ENCODE results near the gene CES2. TPM values are rescaled to one million over a fixed set of nuclear protein-coding genes. Genes with fewer than 3 reads are reported as not detected.
"Not testable (repeated sequence)": the region's sequence is repeated elsewhere in the genome, so short reads cannot be mapped to it uniquely, and the experiment has no call there.

The CES2 gene
- total RNA-seq, 1 donor from 2014 or later: 151 TPM

DNA sequence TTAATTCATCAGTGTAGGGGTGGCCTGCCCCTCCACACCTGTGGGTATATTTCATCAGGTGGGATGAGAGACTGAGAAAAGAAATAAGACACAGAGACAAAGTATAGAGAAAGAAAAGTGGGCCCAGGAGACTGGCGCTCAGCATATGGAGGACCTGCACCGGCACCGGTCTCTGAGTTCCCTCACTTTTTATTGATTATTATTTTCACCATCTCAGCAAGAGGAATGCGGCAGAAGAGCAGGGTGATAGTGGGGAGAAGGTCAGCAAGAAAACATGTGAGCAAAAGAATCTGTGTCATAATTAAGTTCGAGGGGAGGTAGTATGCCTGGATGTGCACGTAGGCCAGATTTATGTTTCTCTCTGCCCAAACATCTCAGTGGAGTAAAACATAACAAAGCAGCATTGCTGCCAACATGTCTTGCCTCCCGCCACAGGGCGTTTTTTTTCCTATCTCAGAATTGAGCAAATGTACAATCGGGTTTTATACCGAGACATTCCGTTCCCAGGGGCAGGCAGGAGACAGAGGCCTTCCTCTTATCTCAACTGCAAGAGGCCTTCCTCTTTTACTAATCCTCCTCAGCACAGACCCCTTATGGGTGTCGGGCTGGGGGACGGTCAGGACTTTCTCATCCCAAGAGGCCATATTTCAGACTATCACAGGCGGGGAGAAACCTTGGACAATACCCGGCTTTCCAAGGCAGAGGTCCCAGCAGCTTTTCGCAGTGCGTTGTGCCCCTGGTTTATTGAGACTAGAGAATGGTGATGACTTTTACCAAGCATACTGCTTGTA is 20.2 kb downstream of the CES2 start:
- not testable (repeated sequence) for ATAC-seq

DNA sequence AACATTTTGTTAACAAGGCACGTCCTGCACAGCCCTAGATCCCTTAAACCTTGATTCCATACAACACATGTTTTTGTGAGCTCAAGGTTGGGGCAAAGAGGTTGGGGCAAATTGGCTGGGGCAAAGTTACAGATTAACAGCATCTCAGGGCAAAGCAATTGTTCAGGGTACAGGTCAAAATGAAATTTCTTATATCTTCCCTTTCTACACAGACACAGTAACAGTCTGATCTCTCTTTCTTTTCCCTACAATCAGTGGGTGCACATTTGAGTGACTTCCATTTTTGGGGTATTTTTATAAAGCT is 20.8 kb downstream of the CES2 start:
- ATAC-seq: not testable (repeated sequence)

DNA sequence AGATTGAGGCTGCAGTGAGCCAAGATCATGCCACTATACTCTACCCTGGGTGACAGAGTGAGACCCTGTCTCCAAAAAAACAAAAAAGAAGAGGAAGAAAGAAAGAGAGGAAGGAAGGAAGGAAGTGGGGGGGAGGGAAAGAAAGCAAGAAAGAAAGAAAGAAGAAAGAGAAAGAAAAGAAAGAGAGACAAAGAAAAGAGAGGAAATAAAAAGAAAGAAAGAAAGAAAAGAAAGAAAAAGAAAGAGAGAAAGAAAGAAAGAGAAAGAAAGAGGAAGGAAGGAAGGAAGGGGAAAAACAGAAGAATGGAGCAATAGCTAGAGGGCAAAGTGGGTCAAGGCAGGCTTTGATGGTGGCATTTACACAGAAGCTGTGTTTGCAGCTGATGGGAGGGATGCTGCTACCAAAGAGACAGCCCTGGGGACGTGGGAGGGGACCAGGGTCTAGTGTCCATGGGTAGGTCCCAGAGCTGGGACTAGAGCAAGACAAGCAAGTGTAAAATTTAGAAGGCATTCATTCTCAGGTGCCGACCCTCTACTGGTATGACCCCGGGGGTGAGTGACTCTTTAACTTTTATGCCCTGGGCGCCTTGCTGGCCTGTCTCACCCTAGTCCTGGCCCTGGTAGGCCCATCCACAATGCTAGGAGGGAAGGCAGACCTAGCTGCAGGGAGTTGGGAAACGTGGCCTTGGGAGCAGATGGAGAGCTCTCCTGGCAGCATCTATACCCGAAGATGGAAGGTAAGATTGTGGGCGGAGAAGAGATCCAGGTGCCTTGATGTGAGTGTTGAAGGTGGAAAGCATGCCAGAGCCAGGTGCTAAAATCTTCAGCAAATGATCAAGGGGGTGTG is 23.8 kb downstream of the CES2 start:
- ATAC-seq: no peak

DNA sequence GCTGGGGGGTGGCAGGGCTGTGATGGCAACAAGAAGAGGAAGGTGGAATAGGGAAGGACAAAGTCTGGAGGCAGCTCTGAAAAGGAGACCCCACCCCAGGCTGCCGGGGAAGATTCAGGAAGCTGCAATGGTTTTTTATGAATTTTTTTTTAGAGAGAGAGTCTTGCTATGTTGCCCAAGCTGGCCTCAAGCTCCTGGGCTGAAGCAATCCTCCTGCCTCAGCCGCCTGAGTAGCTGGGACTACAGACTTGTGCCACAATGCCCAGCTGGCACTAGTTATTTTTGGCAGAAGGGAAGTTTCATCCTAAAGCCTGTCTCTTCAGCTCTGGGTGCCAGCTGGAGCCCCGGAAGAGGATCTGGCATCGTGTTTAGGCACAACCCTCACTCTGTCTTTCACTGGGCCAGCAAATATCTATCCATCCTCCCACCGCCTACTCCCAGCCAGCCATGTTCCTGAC is 24.4 kb downstream of the CES2 start:
- ATAC-seq: no peak

DNA sequence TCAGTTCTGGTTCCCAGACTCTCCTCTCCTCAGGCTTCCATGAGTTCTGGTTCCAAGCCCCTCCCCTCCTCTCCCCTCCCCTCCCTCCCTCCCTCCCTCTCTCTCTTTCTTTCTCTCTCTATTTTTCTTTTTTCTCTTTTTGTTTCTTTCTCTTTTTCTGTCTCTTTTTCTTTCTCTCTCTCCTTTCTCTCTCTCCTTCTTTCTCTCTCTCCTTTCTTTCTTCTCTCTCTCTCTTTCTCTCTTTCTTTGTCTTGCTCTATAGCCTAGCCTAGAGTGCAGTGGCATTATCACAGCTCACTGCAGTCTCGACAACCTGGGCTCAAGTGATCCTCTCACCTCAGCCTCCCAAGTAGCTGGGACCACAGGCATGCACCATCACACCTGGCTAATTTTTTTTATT is 25.0 kb downstream of the CES2 start:
- no peak for ATAC-seq

DNA sequence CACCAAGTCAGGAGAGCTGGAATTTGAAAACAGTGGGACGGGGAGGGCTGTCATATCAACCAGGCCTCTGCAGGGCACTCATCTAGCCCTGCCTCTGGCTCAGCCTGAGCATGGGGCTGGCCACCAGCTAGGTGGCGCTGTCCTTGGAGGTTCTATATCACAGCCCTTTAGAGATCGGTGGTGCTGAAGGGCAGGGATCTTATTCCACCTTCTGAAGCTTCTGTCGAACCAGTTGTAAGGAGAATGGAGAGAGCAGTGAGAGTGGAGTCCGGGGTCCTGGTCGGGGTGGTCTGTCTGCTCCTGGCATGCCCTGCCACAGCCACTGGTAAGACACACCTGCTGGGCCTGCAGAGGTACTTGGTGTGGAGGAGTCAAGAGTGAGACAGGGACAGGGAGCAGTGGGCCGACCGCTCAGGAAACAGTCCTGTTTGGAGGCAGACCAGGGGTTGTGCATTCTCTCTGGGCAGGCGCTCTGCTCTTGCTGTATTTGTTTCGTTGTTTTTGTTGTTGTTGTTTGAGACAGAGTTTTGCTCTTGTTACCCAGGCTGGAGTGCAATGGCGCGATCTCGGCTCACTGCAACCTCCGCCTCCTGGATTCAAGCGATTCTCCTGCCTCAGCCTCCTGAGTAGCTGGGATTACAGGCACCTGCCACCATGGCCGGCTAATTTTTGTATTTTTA is 25.9 kb downstream of the CES2 start, which contains the start of gene CES3:
Gene CES3, plus strand, starts transcription at position 202 of the 680 bp plus-strand sequence. Its CDS starts 42 bp downstream, at position 244.
- peak; percentile 73 for ATAC-seq

DNA sequence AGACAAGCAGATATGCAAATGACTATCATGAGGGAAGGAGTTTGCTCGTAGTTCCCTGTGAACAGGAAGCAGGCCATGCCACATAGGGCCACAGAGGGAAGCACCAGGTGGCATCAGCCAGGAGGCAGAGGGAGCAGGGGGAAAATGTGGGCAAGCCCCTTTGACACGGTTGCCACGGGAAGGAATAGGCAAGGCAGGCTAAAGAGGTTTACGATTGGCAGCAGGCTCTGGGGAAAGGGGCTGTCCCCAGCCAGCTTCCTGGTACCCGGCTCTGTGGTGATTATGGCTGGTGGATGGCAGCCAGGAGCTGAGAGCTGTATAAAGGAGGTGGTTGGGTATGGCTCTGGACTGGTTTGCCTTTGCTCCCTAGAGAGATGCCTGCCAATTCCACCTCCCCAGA is 26.6 kb downstream of the CES2 start:
- peak; percentile 85 for ATAC-seq

DNA sequence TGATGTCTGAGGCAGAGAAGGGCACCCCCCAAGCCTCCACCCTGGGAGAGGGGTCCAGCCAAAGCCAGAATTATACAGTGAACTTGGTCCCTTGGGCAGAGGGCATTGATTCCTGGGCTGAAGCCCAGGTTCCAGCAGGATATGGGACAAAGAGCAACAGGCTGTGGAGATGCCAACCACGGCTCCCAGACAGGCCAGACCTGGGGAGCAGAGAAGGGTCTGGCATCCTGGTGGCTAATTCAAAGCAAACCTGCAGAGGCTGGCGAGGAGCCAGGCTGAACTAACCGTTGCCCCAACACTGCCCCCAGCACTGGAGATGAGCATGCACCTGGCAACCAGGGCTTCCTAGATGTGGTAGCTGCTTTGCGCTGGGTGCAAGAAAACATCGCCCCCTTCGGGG is 28.7 kb downstream of the CES2 start:
- no peak for ATAC-seq

DNA sequence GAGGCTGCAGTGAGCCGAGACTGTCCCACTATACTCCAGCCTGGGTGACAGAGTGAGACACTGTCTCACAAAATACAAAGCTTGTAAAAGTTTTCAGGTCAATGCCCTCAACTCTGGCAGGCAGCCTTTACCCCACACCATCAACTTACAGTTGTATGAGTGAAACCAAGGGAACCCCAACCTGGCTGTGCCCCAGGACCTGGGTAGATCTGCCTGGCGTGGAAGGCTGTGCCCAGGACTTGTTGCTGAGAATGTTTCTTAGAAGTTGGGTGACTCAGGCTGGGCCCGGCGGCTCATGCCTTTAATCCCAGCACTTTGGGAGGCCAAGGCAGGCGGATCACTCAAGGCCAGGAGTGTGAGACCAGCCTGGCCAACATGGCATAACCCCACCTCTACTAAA is 33.5 kb downstream of the CES2 start:
- ATAC-seq: peak; percentile 62

DNA sequence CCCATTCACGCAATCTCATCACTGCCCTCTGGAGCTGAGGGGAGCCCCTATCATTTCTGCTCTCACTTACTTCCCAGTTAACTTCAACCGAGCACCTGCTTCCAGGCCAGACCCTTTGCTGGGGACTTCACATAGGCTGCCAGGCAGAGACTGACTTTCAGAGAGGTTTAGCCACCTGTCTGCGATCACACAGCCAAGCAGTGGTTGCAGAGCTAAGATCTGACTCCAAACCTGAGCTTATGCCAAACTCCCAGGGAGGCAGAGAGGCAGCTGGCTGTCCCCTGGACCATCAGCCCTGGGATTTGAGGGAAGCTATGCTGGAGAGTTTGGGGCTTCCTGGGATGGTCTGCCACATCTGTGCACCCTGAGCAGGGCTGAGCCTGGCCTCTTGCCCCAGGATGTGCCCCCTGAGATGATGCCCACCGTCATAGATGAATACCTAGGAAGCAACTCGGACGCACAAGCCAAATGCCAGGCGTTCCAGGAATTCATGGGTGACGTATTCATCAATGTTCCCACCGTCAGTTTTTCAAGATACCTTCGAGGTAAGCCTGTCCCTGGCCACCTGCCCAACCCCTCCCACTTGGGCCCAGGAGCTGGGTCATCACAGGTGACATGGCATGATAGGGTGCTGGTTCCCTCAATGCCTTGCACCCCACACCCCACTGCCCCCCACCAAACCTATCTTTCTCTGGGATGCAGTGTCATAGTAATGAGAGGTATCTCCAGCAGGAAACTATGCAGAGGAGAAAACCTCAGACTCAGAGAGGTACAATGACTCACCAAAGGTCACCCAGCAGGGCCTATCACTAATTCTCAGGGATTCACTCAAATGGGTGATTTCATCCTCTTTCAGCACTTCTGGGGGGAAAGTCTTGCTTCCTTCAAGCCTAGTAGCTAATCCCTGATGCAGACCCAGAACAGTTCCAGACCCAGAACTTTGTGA is 35.7 kb downstream of the CES2 start:
- ATAC-seq: peak; percentile 10

DNA sequence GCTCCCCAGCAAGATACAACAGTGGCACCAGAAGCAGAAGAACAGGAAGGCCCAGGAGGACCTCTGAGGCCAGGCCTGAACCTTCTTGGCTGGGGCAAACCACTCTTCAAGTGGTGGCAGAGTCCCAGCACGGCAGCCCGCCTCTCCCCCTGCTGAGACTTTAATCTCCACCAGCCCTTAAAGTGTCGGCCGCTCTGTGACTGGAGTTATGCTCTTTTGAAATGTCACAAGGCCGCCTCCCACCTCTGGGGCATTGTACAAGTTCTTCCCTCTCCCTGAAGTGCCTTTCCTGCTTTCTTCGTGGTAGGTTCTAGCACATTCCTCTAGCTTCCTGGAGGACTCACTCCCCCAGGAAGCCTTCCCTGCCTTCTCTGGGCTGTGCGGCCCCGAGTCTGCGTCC is 37.7 kb downstream of the CES2 start:
- ATAC-seq: no peak

DNA sequence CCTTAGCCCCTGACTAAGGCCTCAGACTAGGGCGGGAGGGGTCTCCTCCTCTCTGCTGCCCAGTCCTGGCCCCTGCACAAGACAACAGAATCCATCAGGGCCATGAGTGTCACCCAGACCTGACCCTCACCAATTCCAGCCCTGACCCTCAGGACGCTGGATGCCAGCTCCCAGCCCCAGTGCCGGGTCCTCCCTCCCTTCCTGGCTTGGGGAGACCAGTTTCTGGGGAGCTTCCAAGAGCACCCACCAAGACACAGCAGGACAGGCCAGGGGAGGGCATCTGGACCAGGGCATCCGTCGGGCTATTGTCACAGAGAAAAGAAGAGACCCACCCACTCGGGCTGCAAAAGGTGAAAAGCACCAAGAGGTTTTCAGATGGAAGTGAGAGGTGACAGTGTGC is 38.4 kb downstream of the CES2 start:
- no peak for ATAC-seq

DNA sequence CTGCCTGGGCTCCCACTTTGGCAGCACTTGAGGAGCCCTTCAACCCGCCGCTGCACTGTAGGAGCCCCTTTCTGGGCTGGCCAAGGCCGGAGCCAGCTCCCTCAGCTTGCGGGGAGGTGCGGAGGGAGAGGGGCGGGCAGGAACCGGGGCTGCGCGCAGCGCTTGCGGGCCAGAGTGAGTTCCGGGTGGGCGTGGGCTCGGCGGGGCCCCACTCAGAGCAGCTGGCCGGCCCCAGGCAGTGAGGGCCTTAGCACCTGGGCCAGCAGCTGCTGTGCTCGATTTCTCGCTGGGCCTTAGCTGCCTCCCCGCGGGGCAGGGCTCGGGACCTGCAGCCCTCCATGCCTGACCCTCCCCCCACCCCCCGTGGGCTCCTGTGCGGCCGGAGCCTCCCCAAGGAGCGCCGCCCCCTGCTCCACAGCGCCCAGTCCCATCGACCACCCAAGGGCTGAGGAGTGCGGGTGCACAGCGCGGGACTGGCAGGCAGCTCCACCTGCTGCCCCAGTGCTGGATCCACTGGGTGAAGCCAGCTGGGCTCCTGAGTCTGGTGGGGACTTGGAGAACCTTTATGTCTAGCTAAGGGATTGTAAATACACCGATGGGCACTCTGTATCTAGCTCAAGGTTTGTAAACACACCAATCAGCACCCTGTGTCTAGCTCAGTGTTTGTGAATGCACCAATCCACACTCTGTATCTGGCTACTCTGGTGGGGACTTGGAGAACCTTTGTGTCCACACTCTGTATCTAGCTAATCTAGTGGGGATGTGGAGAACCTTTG is 39.0 kb downstream of the CES2 start:
- ATAC-seq: not testable (repeated sequence)

DNA sequence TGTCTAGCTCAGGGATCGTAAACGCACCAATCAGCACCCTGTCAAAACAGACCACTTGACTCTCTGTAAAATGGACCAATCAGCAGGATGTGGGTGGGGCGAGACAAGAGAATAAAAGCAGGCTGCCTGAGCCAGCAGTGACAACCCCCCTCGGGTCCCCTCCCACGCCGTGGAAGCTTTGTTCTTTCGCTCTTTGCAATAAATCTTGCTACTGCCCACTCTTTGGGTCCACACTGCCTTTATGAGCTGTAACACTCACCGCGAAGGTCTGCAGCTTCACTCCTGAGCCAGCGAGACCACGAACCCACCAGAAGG is 39.6 kb downstream of the CES2 start:
- not testable (repeated sequence) for ATAC-seq

DNA sequence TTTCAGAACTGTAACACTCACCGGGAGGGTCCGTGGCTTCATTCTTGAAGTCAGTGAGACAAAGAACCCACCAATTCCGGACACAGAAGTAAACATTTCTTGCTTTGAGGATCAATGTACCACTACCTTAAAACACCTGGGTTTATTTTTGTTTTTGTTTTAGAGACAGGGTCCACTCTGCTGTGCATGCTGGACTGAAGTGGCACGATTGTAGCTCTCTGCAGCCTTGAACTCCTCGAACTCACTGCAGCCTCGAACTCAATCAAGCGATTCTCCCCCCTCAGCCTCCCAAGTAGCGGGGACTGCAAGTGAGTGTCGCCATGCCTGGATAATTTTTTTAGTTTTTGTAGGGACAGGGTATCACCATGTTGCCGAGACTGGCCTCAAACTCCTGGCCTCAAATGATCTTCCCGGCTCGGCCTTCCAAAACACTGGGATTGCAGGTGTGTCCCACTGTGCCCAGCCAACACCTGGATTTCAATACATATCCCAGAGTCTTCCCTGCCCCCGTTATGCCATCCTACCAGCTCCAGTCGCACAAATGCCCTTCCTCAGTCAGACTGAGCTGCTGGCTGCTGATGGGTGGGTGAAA is 40.1 kb downstream of the CES2 start:
- no peak for ATAC-seq

DNA sequence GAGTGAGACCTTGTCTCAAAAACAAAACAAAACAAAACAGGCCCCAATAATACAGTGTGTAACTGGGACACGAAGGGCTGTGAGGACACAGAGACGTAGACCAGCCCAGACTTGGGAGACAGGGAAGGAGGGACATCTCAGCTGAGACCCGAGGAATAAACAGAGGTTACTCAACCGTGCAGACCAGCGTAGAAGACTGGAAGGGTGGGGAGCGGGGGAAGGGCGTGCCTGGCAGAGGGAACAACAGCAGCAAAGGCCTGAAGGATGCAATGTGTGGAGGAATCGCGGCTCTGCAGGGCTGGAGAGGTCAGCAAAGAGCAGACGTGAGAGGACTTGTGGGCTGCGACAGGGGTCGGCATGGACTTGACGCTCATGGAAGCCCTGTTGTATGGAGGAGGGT is 41.4 kb downstream of the CES2 start:
- ATAC-seq: no peak

DNA sequence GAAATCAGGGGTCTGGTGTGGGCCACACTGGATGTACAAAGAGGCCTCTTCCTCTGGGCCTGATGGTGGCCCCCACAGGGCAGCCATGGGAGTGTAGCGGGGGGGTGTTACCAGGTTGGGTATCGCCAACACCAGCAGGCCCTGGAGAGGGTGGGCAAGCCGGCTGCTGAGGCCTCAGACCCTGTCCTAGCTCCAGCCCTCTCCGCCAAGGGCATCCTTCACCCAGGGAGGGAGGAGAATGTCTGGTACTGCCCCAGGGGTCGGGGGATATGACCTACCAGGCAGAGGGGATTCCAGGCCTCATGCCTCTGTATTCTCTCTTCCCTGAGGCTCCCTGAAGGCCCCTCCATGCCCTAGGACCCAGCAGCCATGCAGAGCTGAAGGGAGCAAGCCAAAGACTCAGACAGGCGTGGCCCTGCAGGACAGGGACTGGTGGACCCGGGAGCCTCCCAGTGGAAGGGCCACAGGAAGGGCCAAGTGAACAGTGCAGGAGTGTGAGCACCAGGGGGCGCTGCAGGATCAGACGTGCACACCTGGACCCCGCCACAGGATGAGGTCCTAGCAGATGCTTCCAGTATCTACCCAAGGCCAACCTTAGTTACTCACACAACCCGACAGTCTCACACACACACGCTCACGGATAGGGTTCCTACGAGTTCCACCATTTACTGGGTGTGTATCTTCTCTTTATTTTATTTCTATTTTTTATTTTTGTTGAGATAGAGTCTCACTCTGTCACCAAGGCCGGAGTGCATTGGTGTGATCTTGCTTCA is 42.2 kb downstream of the CES2 start:
- ATAC-seq: peak; percentile 93

DNA sequence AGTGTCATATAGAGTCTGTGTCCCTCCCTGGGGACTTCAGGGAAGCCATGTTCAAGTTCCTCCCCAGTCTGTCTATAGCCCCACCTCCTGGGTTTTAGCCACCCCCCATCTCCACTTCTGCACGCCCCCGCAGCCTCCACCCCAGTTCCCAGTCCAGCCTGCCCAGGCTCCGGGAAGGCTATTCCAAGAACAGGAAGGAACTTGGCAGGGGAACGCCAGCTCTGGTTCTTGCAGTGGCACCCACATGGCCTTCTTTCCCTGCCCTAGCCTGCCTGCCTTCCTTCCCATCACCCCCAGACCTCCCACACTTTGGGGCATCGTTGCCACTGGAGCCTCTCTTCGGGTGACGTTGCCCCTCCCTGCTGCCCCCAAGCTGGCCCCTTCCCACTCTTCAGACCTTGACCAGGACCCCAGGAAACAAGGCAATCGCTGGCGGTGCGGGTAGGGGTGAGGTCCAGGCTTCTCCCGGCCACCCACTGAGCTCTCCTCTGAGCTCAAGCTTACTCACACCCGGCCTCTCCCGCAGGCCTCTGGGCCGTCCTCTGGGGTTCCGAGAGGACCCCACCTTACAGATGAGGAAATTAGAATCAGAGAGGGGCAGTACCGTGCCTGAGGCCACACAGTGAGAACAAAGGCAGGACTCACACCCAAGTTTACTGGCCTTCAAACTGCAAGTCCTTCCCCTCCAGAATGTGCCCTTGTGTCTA is 43.8 kb downstream of the CES2 start:
- ATAC-seq: peak; percentile 55

DNA sequence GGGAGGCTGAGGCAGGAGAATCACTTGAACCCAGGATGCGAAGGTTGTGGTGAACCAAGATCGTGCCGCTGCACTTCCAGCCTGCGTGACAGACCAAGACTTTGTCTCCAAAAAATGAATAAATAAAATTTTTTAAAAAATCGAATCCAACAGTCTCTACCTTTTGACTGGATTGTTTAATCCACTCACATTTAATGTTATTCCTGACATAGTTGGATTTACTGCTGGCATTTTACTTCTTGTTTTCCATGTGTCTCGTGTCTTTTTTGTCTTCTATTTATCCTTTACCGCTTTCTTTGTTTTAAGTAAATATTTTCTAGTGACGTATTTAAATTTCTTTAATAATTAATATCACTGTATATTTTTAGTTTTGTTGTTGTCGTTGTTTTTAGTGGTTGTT is 47.7 kb downstream of the CES2 start:
- no peak for ATAC-seq

DNA sequence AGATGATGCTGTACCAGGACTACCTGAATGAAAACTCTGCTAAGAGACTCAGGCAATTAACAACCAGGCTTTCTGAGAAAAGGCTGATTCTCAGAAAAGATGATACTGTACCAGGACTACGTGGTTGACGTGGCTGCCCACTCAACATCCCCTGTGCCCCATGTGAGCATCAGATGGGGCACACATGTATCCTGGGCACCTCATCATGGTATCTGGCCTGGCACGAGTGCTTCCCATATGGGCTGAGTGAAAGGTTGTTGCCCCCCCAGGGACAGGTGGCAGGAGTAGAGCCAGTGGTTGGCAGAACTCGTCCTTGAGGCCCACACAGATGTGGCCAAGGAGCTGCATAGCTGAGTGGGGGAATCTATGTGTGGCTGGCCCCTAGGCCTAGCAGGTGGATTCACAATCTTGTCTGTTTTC is 49.6 kb downstream of the CES2 start:
- ATAC-seq: no peak
